RWPE2 (cell line): ENCODE data around the gene BHLHA15.

Source experiments
- ATAC-seq: fragments of 200-7000 bp; cut with Tn5 transposase; 3 replicates; pipeline ENCODE4 v1.9.1; 2021; ENCODE audit warnings: low read depth
- DNase-seq: peaks from one replicate; pipeline ENCODE4 v3.0.0-alpha.2; 2020; ENCODE audit warnings: low spot score
- H3K27ac ChIP-seq: fragments of 450-650 bp; 2 replicates; pipeline ENCODE4 v1.5.1; 2017; ENCODE audit warnings: mild to moderate bottlenecking; ENCODE audit not compliant: poor library complexity, severe bottlenecking
- H3K27me3 ChIP-seq: fragments of 250-450 bp; sonication (Bioruptor Pico); 2 replicates; pipeline ENCODE4 v1.5.1; 2021; ENCODE audit warnings: mild to moderate bottlenecking, moderate library complexity; ENCODE audit not compliant: insufficient read depth, poor library complexity, severe bottlenecking
- H3K36me3 ChIP-seq: fragments of 250-450 bp; sonication (Bioruptor Pico); 2 replicates; pipeline ENCODE4 v1.5.1; 2020; ENCODE audit warnings: low read depth, mild to moderate bottlenecking, moderate library complexity
- H3K4me1 ChIP-seq: fragments of 250-450 bp; sonication (Bioruptor Pico); 2 replicates; pipeline ENCODE4 v1.5.1; 2021; ENCODE audit warnings: mild to moderate bottlenecking, moderate library complexity; ENCODE audit not compliant: insufficient read depth, poor library complexity, severe bottlenecking
- H3K4me3 ChIP-seq: fragments of 250-450 bp; sonication (Bioruptor Pico); 2 replicates; pipeline ENCODE4 v1.5.1; 2021; ENCODE audit warnings: mild to moderate bottlenecking, moderate library complexity; ENCODE audit not compliant: severe bottlenecking
- H3K9me3 ChIP-seq: fragments of 250-450 bp; sonication (Bioruptor Pico); 2 replicates; pipeline ENCODE4 v1.5.1; 2021; ENCODE audit warnings: mild to moderate bottlenecking, moderate library complexity; ENCODE audit not compliant: severe bottlenecking
- TF ChIP-seq, protein P1 (sequence below): fragments of 450-650 bp; IDR thresholded peaks from one replicate; pipeline ENCODE4 v1.5.1; 2017; ENCODE audit warnings: mild to moderate bottlenecking, moderate library complexity; ENCODE audit not compliant: poor library complexity, severe bottlenecking

Gene BHLHA15

DNA sequence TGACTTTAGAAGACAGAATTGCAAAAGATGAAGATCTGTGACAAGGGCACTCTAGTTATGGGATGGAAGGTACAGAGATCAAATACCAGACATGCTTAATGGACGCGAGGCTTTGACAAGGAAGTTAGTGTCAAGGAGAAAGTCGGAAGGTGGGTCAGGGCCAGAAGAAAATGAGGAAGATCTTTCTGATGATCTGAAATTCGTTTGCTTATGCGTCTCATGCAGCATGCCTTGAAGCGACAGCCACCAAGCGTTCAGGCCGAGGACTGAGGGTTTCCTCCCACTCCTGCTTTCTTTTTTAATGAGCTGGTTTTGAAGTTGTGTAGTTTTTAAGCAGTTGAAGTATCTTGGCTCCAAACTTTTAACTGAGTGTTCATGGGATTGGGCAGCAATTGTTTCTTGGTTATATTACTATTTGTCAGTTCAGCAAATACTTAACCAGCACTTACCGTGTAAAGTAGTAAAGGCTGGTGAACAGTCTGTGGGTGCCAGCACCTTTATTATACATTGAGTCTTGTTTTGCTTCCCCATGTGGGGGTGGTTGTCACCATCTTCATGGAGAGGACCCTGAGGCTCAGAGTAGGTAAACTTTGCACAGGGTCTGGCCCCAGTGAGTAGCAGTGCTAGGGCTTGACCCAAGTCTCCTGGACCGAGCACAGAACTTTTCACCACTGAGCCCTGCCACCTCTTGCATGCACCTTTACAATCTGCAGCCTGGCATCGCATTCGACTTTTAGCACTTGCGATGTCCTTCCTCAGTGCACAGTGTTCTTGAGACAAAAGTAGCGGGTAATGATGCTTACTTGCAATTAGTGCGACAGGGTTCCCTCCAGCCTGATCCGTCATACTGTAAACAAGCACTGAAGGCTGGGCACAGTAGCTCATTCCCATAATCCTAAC lies 14.3 kb upstream of the BHLHA15 start:
- DNase-seq (no peak), ATAC-seq (no peak)
- Histone ChIP-seq H3K27me3 (no peaks in the 10 kb centered on the region), H3K36me3 (peaks cover 8% of the 10 kb centered on the region; the same call in 1 of the 2 replicates), H3K4me3 (no peak overlapping the region), H3K4me1 (no peaks in the 10 kb centered on the region), H3K27ac (no peak overlapping the region), H3K9me3 (no peaks in the 10 kb centered on the region)
- TF ChIP-seq, protein P1, sequence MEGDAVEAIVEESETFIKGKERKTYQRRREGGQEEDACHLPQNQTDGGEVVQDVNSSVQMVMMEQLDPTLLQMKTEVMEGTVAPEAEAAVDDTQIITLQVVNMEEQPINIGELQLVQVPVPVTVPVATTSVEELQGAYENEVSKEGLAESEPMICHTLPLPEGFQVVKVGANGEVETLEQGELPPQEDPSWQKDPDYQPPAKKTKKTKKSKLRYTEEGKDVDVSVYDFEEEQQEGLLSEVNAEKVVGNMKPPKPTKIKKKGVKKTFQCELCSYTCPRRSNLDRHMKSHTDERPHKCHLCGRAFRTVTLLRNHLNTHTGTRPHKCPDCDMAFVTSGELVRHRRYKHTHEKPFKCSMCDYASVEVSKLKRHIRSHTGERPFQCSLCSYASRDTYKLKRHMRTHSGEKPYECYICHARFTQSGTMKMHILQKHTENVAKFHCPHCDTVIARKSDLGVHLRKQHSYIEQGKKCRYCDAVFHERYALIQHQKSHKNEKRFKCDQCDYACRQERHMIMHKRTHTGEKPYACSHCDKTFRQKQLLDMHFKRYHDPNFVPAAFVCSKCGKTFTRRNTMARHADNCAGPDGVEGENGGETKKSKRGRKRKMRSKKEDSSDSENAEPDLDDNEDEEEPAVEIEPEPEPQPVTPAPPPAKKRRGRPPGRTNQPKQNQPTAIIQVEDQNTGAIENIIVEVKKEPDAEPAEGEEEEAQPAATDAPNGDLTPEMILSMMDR: no peak

DNA sequence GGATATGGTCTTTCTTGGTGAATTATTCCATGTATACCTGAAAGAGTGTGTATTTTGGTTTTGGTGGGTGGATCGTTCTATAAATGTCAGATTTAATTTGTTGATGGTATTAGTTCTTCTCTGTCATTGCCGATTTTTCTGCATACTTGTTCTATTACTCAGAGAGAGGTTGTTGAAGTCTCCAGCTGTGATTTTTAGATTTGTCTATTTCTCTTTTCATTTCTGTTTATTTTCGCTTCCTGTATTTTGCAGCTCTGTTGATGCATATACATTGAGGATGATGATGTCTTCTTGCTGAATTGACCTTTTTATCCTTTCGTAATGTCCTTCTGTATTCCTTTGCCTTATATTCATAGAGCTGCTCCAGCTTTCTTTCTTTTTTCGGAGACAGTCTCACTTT lies 12.1 kb upstream of the BHLHA15 start:
- no peaks in the 10 kb centered on the region for H3K27me3 ChIP-seq
- H3K4me3 ChIP-seq: no peak overlapping the region
- ATAC-seq (no peak), DNase-seq (no peak)
- H3K27ac ChIP-seq: no peak overlapping the region
- H3K9me3 ChIP-seq: no peaks in the 10 kb centered on the region
- H3K4me1 ChIP-seq: no peaks in the 10 kb centered on the region
- H3K36me3 ChIP-seq: no peaks in the 10 kb centered on the region
- TF ChIP-seq, protein P1: no peak

DNA sequence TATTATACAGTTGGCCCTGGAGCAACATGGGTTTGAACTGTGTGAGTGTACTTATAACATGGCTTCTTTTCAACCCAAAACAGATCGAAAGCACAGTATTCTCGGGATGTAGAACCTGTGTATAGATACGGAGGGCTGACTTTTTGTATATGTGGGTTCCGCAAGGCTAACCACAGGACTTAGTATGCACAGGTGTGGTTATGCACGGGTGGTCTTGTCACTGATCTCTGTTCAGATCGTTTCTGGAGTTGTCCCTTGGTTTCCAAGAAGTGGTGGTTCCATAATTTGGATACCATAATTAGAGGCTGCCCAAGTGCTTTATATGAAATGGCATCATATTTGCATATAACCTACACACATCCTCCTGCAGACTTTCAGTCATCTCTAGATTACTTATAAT lies 10.9 kb upstream of the BHLHA15 start:
- DNase-seq: no peak
- no peak overlapping the region for H3K4me3 ChIP-seq
- ATAC-seq: no peak
- no peaks in the 10 kb centered on the region for H3K9me3 ChIP-seq
- H3K27me3 ChIP-seq: no peaks in the 10 kb centered on the region
- H3K36me3 ChIP-seq: no peaks in the 10 kb centered on the region
- TF ChIP-seq, protein P1: no peak
- H3K27ac ChIP-seq: no peak overlapping the region
- no peaks in the 10 kb centered on the region for H3K4me1 ChIP-seq

DNA sequence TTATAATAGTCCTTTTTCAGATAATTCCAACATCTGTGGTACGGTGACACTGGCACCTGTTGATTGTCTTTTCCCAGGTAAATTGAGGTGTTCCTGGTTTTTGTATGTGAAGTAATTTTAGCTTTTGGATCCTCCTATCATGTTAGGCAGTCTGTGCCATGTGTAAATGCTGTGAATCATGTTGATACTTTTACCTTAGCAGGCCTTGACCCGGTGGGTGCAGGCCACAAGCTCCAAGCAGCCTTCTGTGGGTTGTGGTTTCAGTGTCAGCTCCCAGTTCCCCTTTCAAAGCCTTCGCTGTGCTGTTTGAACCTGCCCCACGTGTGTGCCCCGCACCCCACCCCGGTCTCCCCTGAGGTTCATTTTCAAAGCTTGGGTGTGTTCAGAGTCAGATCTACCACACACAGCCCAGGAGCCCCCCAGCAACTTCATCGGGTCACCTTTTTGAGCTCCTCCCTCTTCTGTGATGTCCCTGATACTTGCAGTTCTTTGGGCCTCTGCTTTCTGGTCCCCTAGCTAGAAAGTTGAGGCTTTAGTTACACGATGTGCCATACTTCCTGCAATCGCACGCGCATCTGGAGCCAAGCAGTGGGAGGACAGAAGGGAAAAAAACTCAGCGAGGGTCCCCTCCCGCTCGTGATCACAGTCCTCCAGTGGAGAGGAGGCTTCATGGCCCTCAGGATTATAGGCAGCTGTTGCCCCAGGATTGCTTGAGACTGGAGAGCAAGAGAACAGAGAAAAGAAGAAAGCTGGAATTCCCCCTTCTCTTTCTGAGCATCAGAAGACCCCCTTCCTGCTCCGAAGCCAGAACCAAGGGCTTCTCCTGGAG lies 8.7 kb upstream of the BHLHA15 start:
- Histone ChIP-seq H3K27me3 (no peaks in the 10 kb centered on the region), H3K4me3 (no peak overlapping the region), H3K36me3 (no peaks in the 10 kb centered on the region; the same call in 1 of the 2 replicates), H3K9me3 (no peaks in the 10 kb centered on the region), H3K4me1 (no peaks in the 10 kb centered on the region), H3K27ac (no peak overlapping the region)
- ATAC-seq (no peak), DNase-seq (no peak)
- TF ChIP-seq, protein P1: no peak
